Femur (tissue), 1 donor: ENCODE data around the gene IFNL4.
"Not testable (repeated sequence)": the region's sequence is repeated elsewhere in the genome, so short reads cannot be mapped to it uniquely, and the experiment has no call there.

Source experiments
- DNase-seq: peaks from one replicate; pipeline ENCODE4 v3.0.0-alpha.2; 2017

IFNL4 gene

GRCh38 chr19:39219108-39219507 lies 29.5 kb downstream of the IFNL4 start:
- DNase-seq: not testable (repeated sequence)

- DNase-seq: no peak
Observed at GRCh38 chr19:39218230-39219007, 30.2 kb downstream of the IFNL4 start.

GRCh38 chr19:39217094-39217493 lies 31.6 kb downstream of the IFNL4 start:
- DNase-seq: no peak

- DNase-seq: not testable (repeated sequence)
Observed at GRCh38 chr19:39215323-39215722, 33.3 kb downstream of the IFNL4 start.

- DNase-seq: no peak
Observed at GRCh38 chr19:39212375-39212742, 36.3 kb downstream of the IFNL4 start.

- no peak for DNase-seq
Observed at GRCh38 chr19:39211731-39212374, 36.8 kb downstream of the IFNL4 start.

- no peak for DNase-seq
Observed at GRCh38 chr19:39209196-39209595, 39.5 kb downstream of the IFNL4 start.

- no peak for DNase-seq
Observed at GRCh38 chr19:39208175-39208795, 40.4 kb downstream of the IFNL4 start.

- DNase-seq: no peak
Observed at GRCh38 chr19:39207293-39207836, 41.3 kb downstream of the IFNL4 start.

GRCh38 chr19:39206122-39206521 lies 42.5 kb downstream of the IFNL4 start:
- no peak for DNase-seq

GRCh38 chr19:39205449-39205764 lies 43.2 kb downstream of the IFNL4 start:
- no peak for DNase-seq

- DNase-seq: no peak
Observed at GRCh38 chr19:39203372-39204341, 45.0 kb downstream of the IFNL4 start, which contains the start of gene SYCN. TSS of gene SYCN (minus strand) at chr19:39204263. CDS start at chr19:39204254, 9 bp downstream.

- DNase-seq: no peak
Observed at GRCh38 chr19:39202998-39203355, 45.7 kb downstream of the IFNL4 start.

- no peak for DNase-seq
Observed at GRCh38 chr19:39200803-39201115, 47.9 kb downstream of the IFNL4 start.

GRCh38 chr19:39200066-39200802 lies 48.4 kb downstream of the IFNL4 start:
- DNase-seq: no peak

- peak; percentile 68 for DNase-seq
Observed at GRCh38 chr19:39199025-39199424, 49.6 kb downstream of the IFNL4 start.

GRCh38 chr19:39197808-39198207 lies 50.8 kb downstream of the IFNL4 start:
- no peak for DNase-seq

- no peak for DNase-seq
Observed at GRCh38 chr19:39196860-39197562, 51.6 kb downstream of the IFNL4 start, which contains the start of gene NCCRP1. TSS of gene NCCRP1 (plus strand) at chr19:39196964. CDS start at chr19:39196983, 19 bp downstream.

GRCh38 chr19:39196320-39196719 lies 52.3 kb downstream of the IFNL4 start:
- DNase-seq: no peak
